HAP-1 (cell line): ENCODE measurements around the gene HBZ.
"Not testable (repeated sequence)": the region's sequence is repeated elsewhere in the genome, so short reads cannot be mapped to it uniquely, and the experiment has no call there.

Experiments used
- DNase-seq, 2 experiments: peaks; one replicate each; pipeline ENCODE4 v3.0.0-alpha.2; 2016 to 2020; ENCODE audit warnings: low spot score in 2 of 2
- H3K27me3 ChIP-seq: fragments of 250-450 bp; sonication (Bioruptor Pico); 2 replicates; pipeline ENCODE4 v1.5.1; 2020; ENCODE audit warnings: low read depth, mild to moderate bottlenecking, moderate library complexity
- H3K36me3 ChIP-seq: fragments of 250-450 bp; sonication (Bioruptor Pico); replicated peaks from 2 replicates; pipeline ENCODE4 v1.5.1; 2020; ENCODE audit warnings: mild to moderate bottlenecking
- H3K4me1 ChIP-seq: fragments of 250-450 bp; sonication (Bioruptor Pico); 2 replicates; pipeline ENCODE4 v1.5.1; 2020; ENCODE audit warnings: mild to moderate bottlenecking
- H3K4me3 ChIP-seq: fragments of 250-450 bp; sonication (Bioruptor Pico); 2 replicates; pipeline ENCODE4 v1.5.1; 2020; ENCODE audit warnings: mild to moderate bottlenecking, moderate library complexity
- H3K9me3 ChIP-seq: fragments of 250-450 bp; sonication (Bioruptor Pico); 2 replicates; pipeline ENCODE4 v1.5.1; 2020; ENCODE audit warnings: mild to moderate bottlenecking, moderate library complexity
- in situ Hi-C: fragments of 300-500 bp; cut with MboI; formaldehyde crosslinking; loops from 3 replicates; pipeline ENCODE4 v1.14.3; 2020; ENCODE audit warnings: low sequenced_read_pairs, inconsistent platforms, mixed read lengths

Gene HBZ

DNA sequence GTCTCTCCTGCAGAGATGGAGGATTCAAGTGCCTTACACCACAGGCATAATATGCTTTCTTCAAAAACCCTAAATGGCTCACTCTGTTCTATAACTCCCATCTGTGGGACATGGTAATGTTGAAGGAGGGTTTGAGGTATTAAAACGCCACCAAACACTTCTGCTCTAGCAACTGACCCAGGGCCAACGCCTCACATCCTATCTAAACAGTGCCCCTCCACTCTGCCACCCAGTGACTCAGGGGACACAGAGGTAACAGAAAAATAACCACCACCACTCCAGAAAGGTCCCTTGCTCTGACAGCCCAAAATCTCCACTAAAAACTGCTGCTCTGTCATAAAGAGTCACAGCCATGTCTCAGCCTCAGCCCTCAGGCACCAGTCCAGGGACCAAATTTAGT is 31.7 kb upstream of the HBZ start:
- H3K4me3 ChIP-seq: no peak overlapping the region
- peaks cover 3% of the 10 kb centered on the region; the same call in 1 of the 2 replicates for H3K4me1 ChIP-seq
- in situ Hi-C loops: no loop called here
- no peaks in the 10 kb centered on the region for H3K27me3 ChIP-seq
- no peak for DNase-seq
- no peaks in the 10 kb centered on the region for H3K9me3 ChIP-seq
- H3K36me3 ChIP-seq: peaks cover 8% of the 10 kb centered on the region

DNA sequence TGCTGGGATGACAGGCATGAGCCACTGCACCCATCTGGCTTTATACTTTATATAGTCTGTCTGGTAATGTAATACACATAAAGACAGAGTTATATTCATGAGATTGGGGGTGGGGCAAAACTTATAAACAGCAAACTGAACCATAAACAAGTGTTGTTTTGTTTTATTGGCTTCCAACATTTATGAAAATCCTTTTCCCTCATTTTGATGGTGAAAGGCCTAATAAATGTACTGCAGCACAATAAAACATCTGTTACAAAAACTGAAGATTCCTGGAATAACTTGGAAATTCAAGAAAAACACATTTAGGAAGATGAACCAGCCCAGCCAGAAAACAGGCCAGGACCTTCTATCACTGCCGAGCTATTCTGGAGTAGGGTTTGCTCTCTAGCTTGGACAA is 30.1 kb upstream of the HBZ start:
- Histone ChIP-seq H3K27me3 (no peaks in the 10 kb centered on the region), H3K9me3 (no peaks in the 10 kb centered on the region), H3K4me1 (peaks cover 3% of the 10 kb centered on the region; the same call in 1 of the 2 replicates), H3K4me3 (no peak overlapping the region), H3K36me3 (peaks cover 5% of the 10 kb centered on the region; the same call in 1 of the 2 replicates)
- no peak for DNase-seq
- in situ Hi-C loops: no loop called here

DNA sequence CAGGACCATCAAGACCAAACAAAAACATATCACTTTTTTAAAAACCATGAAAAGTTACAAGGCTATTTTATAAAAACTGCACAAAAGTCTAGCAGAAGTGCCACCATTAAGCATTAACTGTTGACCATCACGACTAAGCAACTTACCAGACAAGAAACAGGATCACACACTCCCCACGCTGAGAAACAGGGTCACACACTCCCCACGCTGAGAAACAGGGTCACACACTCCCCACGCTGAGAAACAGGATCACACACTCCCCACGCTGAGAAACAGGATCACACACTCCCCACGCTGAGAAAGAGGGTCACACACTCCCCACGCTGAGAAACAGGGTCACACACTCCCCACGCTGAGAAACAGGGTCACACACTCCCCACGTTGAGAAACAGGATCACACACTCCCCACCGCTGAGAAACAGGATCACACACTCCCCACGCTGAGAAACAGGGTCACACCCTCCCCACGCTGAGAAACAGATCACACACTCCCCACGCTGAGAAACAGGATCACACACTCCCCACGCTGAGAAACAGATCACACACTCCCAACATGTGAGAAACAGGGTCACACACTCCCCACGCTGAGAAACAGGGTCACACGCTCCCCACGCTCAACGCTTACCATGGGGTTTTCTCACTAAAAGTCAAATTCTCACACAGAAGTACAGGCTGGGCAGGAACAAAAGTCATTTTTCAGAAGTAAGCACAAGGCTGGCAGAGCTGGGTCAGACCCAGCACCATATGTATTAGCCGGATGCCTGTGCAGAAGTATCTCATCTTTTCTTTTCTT is 28.7 kb upstream of the HBZ start:
- in situ Hi-C loops, H3K27me3 ChIP-seq, H3K4me3 ChIP-seq, H3K36me3 ChIP-seq, H3K9me3 ChIP-seq, H3K4me1 ChIP-seq, DNase-seq: not testable (repeated sequence)

DNA sequence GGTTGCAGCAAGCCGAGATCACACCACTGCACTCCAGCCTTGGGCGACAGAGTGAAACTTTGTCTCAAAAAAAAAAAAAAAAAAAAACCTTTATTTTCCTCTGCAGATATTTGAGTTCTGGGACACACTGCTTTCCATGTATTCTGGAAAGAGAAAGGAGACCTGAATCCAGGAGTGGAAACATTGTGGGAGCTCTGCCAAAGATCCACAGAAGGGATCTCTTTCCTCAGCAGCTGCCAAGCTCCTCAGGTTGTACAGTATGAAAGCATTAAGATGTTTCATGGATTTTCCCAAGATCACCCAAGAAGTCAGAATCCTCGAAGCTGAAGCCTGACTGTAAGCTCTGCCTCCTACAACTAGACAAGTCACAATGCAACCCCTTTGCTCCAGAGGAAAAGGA is 27.4 kb upstream of the HBZ start:
- Histone ChIP-seq H3K27me3 (no peaks in the 10 kb centered on the region), H3K4me3 (no peak overlapping the region), H3K9me3 (no peaks in the 10 kb centered on the region), H3K36me3 (peaks cover 2% of the 10 kb centered on the region; the same call in 1 of the 2 replicates), H3K4me1 (peaks cover 3% of the 10 kb centered on the region; the same call in 1 of the 2 replicates)
- in situ Hi-C loops: no loop called here
- no peak for DNase-seq

DNA sequence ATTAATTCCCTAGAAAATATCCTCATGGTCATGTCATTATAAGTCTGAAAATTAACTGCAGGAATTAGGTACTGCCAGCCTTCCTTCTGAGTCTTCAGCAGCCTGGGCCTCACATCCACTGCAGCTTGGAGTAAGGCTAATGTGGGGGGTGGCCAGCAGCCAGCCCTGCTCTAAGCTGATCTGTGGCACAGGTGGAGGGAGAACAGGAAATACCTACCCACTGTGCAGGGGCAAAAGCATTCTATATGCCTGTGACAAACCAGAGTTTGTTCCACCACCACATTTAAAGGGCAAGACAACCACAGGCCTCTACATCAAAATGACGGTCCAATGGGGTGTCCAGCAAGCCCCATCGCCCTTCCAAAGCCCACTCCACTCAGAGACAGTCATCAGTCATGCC is 23.4 kb upstream of the HBZ start:
- in situ Hi-C loops: no loop called here

DNA sequence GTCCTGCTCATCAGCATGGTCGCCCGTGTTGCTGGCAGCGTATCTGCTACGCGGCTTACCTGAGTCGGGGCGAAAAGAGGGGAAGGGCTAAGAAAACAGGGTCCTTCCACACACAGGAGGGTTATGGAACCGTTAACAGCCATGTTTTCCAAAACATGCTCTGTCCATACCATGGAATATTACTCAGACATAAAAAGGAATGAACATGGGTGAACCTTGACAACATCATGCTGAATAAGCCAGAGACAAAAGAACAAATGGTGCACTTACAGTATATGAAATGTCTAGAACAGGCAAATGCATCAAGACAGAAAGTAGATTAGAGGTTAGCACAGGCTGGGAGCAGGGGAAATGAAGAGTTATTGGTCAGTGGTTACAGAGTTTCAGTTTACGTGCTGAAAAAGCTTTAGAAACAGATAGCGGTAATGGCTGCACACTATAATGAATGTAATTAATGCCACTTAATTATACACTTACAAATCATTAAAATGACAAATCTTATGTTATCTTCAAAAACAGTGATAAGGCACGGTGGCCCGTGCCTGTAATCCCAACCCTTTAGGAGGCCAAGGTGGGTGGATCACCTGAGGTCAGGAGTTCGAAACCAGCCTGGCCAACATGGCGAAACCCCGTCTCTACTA is 21.8 kb upstream of the HBZ start:
- Histone ChIP-seq H3K9me3 (no peaks in the 10 kb centered on the region), H3K4me3 (no peak overlapping the region), H3K4me1 (no peaks in the 10 kb centered on the region), H3K27me3 (no peaks in the 10 kb centered on the region), H3K36me3 (no peaks in the 10 kb centered on the region)
- DNase-seq: no peak
- in situ Hi-C loops: no loop called here

More for the DNA sequence above, 23.4 kb upstream of the HBZ start:
- H3K4me3 ChIP-seq: no peak overlapping the region
- peaks cover 2% of the 10 kb centered on the region; the same call in 1 of the 2 replicates for H3K36me3 ChIP-seq
- peaks cover 3% of the 10 kb centered on the region; the same call in 1 of the 2 replicates for H3K4me1 ChIP-seq
- no peaks in the 10 kb centered on the region for H3K9me3 ChIP-seq
- DNase-seq: no peak
- no peaks in the 10 kb centered on the region for H3K27me3 ChIP-seq

DNA sequence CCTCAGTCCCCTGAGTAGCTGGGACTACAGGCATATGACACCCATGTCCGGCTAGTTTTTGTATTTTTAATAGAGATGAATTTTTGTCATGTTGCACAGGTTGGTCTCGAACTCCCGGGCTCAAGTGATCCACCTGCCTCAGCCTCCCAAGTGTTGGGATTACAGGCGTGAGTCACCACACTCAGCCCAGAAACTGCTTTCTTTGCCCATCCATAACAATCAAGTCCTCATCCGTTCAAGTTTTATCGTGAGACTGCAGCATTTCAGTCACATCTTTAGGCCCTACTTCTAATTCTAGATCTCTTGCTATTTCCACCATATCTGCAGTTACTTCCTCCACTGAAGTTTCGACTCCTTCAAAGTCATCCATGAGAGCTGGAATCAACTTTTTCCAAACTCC is 20.3 kb upstream of the HBZ start:
- in situ Hi-C loops: no loop called here
- no peaks in the 10 kb centered on the region; the same call in none of the 2 replicates for H3K36me3 ChIP-seq
- H3K4me3 ChIP-seq: no peak overlapping the region
- peaks cover under 1% of the 10 kb centered on the region for H3K4me1 ChIP-seq
- H3K27me3 ChIP-seq: no peaks in the 10 kb centered on the region
- no peak for DNase-seq
- H3K9me3 ChIP-seq: no peaks in the 10 kb centered on the region

DNA sequence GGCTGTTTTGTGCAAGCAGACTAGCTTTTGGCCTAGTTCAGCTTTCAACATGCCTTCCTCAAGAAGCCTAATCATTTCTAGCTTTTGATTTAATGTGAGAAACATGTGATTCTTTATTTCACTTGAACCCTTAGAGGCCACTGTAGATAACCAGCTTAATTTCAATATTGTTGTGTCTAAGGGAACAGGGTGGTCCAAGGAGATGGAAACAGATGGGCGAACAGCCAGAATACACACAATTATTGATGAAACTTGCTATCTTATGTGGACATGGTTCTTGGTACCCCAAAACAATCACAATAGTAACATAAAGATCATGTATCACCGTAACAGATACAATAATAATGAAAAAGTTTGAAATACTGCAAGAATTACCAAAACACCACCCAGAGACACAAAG is 18.7 kb upstream of the HBZ start:
- in situ Hi-C loops: no loop called here

DNA sequence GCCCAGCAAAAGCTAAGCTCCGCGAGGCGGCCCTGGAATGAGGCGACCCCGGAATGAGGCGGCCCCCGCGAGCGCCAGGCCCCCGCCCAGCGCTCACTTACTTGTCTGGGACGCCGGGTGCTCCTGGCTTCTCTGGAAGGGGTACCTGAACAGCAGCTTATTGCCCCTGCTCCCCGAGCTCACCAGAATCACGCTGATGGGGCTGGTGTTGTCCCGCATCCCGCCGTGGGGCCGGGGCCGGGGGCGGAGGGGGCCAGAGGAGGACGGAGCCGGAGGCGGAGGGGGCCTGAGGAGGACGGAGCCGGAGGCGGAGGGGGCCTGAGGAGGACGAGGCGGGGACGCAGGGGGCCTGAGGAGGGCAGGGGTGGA is 14.4 kb upstream of the HBZ start:
- in situ Hi-C loops: no loop called here
- H3K4me1 ChIP-seq: peaks cover 5% of the 10 kb centered on the region
- H3K27me3 ChIP-seq: no peaks in the 10 kb centered on the region
- peak overlapping the region; percentile 63 for H3K4me3 ChIP-seq
- no peaks in the 10 kb centered on the region for H3K9me3 ChIP-seq
- peak in 1 of 2 experiments; percentile 66 for DNase-seq
- no peaks in the 10 kb centered on the region; the same call in none of the 2 replicates for H3K36me3 ChIP-seq

More for the DNA sequence above, 18.7 kb upstream of the HBZ start:
- Histone ChIP-seq H3K4me3 (no peak overlapping the region), H3K36me3 (no peaks in the 10 kb centered on the region; the same call in none of the 2 replicates), H3K4me1 (peaks cover 5% of the 10 kb centered on the region), H3K9me3 (no peaks in the 10 kb centered on the region), H3K27me3 (no peaks in the 10 kb centered on the region)
- DNase-seq: no peak

DNA sequence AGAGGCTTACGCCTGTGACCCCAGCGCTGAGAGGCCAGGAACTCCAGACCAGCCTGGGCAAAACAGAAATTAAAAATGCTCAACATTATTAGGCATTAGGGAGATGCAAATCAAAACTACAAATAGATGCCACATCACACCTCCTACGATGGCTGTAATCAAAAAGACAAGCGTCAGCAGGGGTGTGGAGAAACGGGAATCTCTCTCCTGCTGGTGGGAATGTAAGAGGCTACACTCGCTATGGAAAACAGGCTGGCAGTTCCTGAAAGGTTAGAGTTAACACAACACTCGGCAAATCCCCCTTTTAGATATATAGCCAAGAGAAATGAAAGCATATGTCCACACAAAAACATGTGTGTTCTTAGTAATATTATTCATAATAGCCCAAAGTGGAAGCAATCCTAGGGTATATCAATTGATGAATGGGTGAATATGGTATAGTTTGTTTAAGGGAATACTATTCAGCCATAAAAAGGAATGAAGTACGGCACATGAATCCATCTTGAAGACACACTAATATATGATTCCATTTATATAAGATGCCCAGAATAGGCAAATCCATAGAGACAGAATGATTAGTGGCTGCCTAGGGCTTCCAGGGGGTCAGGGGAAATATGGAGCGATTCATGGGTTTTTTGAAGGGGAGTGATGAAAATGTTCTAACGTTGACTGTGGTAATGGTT is 12.1 kb upstream of the HBZ start:
- H3K9me3 ChIP-seq: no peaks in the 10 kb centered on the region
- peaks cover 5% of the 10 kb centered on the region for H3K4me1 ChIP-seq
- no peaks in the 10 kb centered on the region; the same call in none of the 2 replicates for H3K36me3 ChIP-seq
- in situ Hi-C loops: no loop called here
- no peak overlapping the region for H3K4me3 ChIP-seq
- no peak for DNase-seq
- no peaks in the 10 kb centered on the region for H3K27me3 ChIP-seq

DNA sequence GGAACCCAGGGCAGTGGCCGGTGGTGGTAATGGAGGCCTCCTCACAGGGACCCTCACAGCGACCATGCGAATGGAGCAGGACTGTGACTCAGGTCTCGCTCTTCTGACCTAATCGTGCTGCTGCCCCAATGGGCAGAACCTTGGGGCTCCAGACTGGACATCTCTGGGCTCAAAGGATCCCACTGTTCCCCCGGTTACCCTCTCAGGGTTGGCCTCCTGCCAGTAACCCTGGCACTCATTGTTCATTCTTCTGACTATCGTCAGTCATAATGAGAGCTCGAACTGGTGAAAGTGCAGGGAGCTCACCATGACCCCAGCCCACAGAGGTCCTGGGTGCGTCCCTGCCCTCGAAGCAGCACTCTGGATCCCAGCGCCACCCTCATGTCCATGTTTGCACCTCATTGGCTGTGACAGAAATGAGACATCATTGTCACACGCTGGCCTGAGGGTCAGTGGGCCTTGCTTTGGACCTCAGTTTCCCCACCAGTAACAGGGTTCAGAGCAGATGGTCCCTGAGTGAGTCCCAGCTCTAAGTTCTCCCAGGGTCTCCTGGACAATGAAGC is 10.0 kb upstream of the HBZ start:
- Histone ChIP-seq H3K27me3 (no peaks in the 10 kb centered on the region), H3K36me3 (no peaks in the 10 kb centered on the region; the same call in 1 of the 2 replicates), H3K4me3 (no peak overlapping the region), H3K4me1 (peaks cover 1% of the 10 kb centered on the region; the same call in 1 of the 2 replicates), H3K9me3 (no peaks in the 10 kb centered on the region)
- no peak for DNase-seq
- in situ Hi-C loops: no loop called here

DNA sequence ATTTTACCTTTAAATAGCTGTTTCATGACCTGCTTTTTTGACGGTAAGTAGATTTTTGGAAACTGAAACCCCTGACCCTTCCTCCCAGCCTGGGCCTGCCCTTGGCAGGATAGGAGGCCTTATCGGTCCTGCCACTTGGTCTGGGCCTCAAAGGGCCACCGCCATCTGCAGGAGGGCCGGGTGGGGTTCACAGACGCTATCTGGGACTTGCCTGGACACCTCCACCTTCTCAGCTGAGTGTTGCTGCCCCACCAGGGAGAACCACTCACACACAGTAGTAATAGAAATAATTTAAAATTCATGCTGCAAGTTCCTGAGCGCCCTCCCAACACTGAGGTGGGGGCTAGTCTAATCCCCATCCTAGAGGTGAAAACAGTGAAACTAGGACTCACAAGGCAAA is 9.4 kb upstream of the HBZ start:
- in situ Hi-C loops: no loop called here

DNA sequence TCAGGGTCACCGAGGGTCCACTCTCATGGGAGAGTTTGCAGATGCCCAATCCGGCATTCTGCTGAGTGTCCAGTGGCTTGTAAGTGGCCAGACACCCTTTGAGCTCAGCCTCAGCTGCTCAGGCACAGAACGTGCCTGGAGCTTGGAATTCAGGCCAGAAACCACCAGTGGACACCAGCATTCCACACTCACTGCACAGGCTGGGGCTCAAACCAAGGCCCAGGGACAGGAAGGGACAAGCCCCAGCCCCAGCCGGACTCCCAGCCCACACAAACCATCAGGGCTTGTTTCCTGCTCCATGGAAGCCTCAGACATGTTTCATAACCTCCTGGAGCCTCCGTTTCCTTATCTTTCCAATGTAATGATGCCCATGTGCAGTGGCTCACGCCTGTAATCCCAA is 9.0 kb upstream of the HBZ start:
- no peaks in the 10 kb centered on the region for H3K27me3 ChIP-seq
- no peak for DNase-seq
- no peaks in the 10 kb centered on the region for H3K4me1 ChIP-seq
- H3K4me3 ChIP-seq: no peak overlapping the region
- H3K36me3 ChIP-seq: no peaks in the 10 kb centered on the region; the same call in 1 of the 2 replicates
- in situ Hi-C loops: no loop called here
- no peaks in the 10 kb centered on the region for H3K9me3 ChIP-seq

More for the DNA sequence above, 9.4 kb upstream of the HBZ start:
- no peaks in the 10 kb centered on the region for H3K9me3 ChIP-seq
- no peaks in the 10 kb centered on the region for H3K27me3 ChIP-seq
- no peaks in the 10 kb centered on the region; the same call in 1 of the 2 replicates for H3K36me3 ChIP-seq
- DNase-seq: no peak
- H3K4me3 ChIP-seq: no peak overlapping the region
- H3K4me1 ChIP-seq: no peaks in the 10 kb centered on the region
